ENCODE measurements around the gene TEX101.

DNA sequence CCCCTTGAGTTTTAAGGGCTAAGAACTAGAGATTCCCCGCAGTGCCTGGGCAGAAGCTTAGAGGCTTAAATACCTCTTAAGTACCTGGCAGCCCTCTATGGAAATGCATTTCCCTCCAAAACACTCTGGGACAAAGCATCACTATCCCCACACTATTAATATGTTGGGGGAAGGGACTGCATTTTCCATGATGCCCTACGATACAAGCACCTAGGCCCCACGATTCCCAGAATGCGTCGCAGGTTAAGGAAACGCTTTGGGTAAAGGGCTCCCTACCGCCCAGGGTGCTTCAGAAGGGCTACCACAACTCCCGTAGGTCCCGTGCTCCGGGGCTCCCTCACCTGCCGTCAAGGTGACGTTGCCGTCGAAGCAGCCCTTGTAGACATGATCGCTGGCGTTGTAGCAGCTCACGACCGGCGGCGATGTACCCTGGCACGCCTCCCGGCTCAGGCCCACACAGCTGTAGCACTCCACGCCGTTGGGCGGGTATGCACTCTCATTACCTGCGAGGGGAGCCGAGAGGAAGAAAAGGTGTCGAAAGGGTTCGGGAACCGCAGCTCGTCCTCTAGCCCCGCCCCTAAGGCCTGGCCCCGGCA, 48.2 kb downstream of the TEX101 start:
- TF ChIP-seq POLR2AphosphoS5 (IDR thresholded peaks at IDR 0.05; ENCODE audit: borderline replicate concordance, low read depth, low read length) (no peak), EZH2 (IDR thresholded peaks at IDR 0.05) (no peak)

All from SK-N-MC (cell line).